ENCODE results near the gene CDH4.

GRCh38 chr20:61601361-61601760 is 349.3 kb downstream of the CDH4 start:
- TF ChIP-seq NFIC (IDR thresholded peaks at IDR 0.05) (no peak), USF1 (IDR thresholded peaks at IDR 0.05) (no peak), FOXM1 (IDR thresholded peaks at IDR 0.05; ENCODE audit: borderline replicate concordance, low read depth) (no peak), CREB1 (IDR thresholded peaks at IDR 0.05; ENCODE audit: low read depth) (no peak), RAD21 (IDR thresholded peaks at IDR 0.05; ENCODE audit: low read depth) (no peak), EGR1 (IDR thresholded peaks at IDR 0.05) (no peak), EP300 (IDR thresholded peaks at IDR 0.05; ENCODE audit: borderline replicate concordance) (no peak)

All from Ishikawa (cell line).